ENCODE results near the gene IKBKE. TPM values are rescaled to one million over a fixed set of nuclear protein-coding genes. Genes with fewer than 3 reads are reported as not detected.

The IKBKE gene
- total and polyA plus RNA-seq, 2 donors from 2014 or later: 3.4 to 14.5 TPM

DNA sequence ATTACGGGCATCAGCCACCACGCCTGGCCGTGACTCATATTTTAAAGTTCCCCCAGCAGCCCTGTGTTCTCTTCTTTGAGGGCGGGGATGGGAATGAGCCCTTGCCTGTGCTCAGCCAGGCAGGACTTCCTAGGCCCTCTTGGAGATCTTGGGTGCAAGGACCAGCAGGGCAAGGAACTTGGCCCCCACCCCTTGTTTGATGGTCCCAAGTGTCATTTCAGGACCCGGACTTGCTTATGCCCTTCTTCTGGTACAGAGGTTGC is 46.4 kb downstream of the IKBKE start:
- Histone ChIP-seq H3K4me1 (ENCODE audit: control insufficient read depth in 2 of 3, insufficient read depth in 2 of 3, low read depth in 1 of 3, low read length in 3 of 3) (peaks cover 0 to 4% (median 0%) of the 10 kb centered on the region in 3 donors), H3K27ac (ENCODE audit: low read depth in 2 of 2, low read length in 2 of 2) (no peak overlapping the region), H3K36me3 (ENCODE audit: control insufficient read depth in 2 of 3, insufficient read depth in 3 of 3, low read length in 3 of 3) (no peaks in the 10 kb centered on the region), H3K9ac (ENCODE audit: low read length in 3 of 3) (no peak overlapping the region), H3K9me3 (ENCODE audit: control insufficient read depth in 2 of 3, insufficient read depth in 1 of 3, low read length in 3 of 3) (no peaks in the 10 kb centered on the region), H3K27me3 (ENCODE audit: control insufficient read depth, insufficient read depth, low read length) (no peaks in the 10 kb centered on the region), H3K4me3 (ENCODE audit: low read length in 3 of 3) (no peak overlapping the region)
- no peak for DNase-seq
- FAIRE-seq: no peak
- intact Hi-C loops (cut with DNase I): no loop called here
- TF ChIP-seq CTCF (IDR thresholded peaks at IDR 0.05; ENCODE audit: borderline replicate concordance, extremely low read depth, insufficient read depth): no peak

DNA sequence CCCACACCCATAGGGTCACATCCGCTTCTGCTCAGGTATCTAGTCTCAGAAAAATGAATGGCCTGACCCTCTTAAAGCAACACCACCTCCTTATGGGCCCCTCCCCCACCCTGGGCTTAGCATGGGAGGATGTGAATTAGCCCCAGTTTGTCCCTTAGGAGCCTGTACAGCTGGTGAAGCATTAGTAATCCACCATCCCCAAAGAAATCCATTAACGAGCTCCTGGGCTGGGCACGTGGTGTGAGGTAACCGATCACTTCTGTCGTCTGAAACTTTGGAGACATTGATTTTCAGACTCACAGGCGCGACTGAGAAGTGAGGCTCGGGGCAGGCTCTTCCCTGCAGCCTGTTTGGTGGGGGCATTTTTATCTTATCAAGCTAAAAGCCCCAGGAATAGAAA is 47.5 kb downstream of the IKBKE start:
- intact Hi-C loops (cut with DNase I): no loop called here
- no peak for DNase-seq

GRCh38 chr1:206518206-206518605 is 47.9 kb downstream of the IKBKE start:
- Histone ChIP-seq H3K36me3 (ENCODE audit: control insufficient read depth in 2 of 3, insufficient read depth in 3 of 3, low read length in 3 of 3) (no peaks in the 10 kb centered on the region), H3K4me1 (ENCODE audit: control insufficient read depth in 2 of 3, insufficient read depth in 2 of 3, low read depth in 1 of 3, low read length in 3 of 3) (no peaks in the 10 kb centered on the region), H3K4me3 (ENCODE audit: low read length in 3 of 3) (no peak overlapping the region), H3K9me3 (ENCODE audit: control insufficient read depth in 2 of 3, insufficient read depth in 1 of 3, low read length in 3 of 3) (no peaks in the 10 kb centered on the region), H3K9ac (ENCODE audit: low read length in 3 of 3) (no peak overlapping the region), H3K27ac (ENCODE audit: low read depth in 2 of 2, low read length in 2 of 2) (no peak overlapping the region), H3K27me3 (ENCODE audit: control insufficient read depth, insufficient read depth, low read length) (no peaks in the 10 kb centered on the region)
- no peak for TF ChIP-seq CTCF (IDR thresholded peaks at IDR 0.05; ENCODE audit: borderline replicate concordance, extremely low read depth, insufficient read depth)
- DNase-seq (no peak), FAIRE-seq (no peak)
- intact Hi-C loops (cut with DNase I): no loop called here

More for the DNA sequence above, 47.5 kb downstream of the IKBKE start:
- TF ChIP-seq CTCF (IDR thresholded peaks at IDR 0.05; ENCODE audit: borderline replicate concordance, extremely low read depth, insufficient read depth): no peak
- Histone ChIP-seq H3K36me3 (ENCODE audit: control insufficient read depth in 2 of 3, insufficient read depth in 3 of 3, low read length in 3 of 3) (no peaks in the 10 kb centered on the region), H3K27ac (ENCODE audit: low read depth in 2 of 2, low read length in 2 of 2) (no peak overlapping the region), H3K27me3 (ENCODE audit: control insufficient read depth, insufficient read depth, low read length) (no peaks in the 10 kb centered on the region), H3K4me3 (ENCODE audit: low read length in 3 of 3) (no peak overlapping the region), H3K9ac (ENCODE audit: low read length in 3 of 3) (no peak overlapping the region), H3K9me3 (ENCODE audit: control insufficient read depth in 2 of 3, insufficient read depth in 1 of 3, low read length in 3 of 3) (no peaks in the 10 kb centered on the region), H3K4me1 (ENCODE audit: control insufficient read depth in 2 of 3, insufficient read depth in 2 of 3, low read depth in 1 of 3, low read length in 3 of 3) (no peaks in the 10 kb centered on the region)
- no peak for FAIRE-seq

DNA sequence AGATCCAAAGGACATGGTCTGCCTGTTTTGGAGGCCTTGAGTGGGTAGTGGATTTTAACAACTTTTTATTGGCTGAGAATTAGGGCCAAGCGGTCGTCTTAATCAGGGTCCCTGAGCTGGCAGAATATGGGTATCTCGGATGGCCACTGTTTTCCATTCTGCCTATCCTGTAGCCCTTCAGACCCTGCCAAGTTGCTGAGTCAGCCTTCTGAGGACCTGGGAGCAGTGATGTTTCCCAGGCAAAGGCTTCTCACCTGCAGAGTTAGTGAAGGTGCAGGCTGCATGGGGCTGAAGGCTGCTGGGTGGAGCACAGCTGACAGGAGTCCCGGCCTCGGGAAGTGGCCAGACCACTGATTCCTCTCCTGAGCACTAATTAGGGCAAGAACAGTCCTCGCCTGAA is 48.5 kb downstream of the IKBKE start:
- H3K27ac ChIP-seq (ENCODE audit: low read depth in 2 of 2, low read length in 2 of 2): no peak overlapping the region
- intact Hi-C loops (cut with DNase I): no loop called here

More for the DNA sequence above, 48.5 kb downstream of the IKBKE start:
- Histone ChIP-seq H3K9me3 (ENCODE audit: control insufficient read depth in 2 of 3, insufficient read depth in 1 of 3, low read length in 3 of 3) (no peaks in the 10 kb centered on the region), H3K36me3 (ENCODE audit: control insufficient read depth in 2 of 3, insufficient read depth in 3 of 3, low read length in 3 of 3) (no peaks in the 10 kb centered on the region), H3K4me3 (ENCODE audit: low read length in 3 of 3) (no peak overlapping the region), H3K27me3 (ENCODE audit: control insufficient read depth, insufficient read depth, low read length) (no peaks in the 10 kb centered on the region), H3K4me1 (ENCODE audit: control insufficient read depth in 2 of 3, insufficient read depth in 2 of 3, low read depth in 1 of 3, low read length in 3 of 3) (no peaks in the 10 kb centered on the region), H3K9ac (ENCODE audit: low read length in 3 of 3) (no peak overlapping the region)
- no peak for DNase-seq
- no peak for FAIRE-seq
- no peak for TF ChIP-seq CTCF (IDR thresholded peaks at IDR 0.05; ENCODE audit: borderline replicate concordance, extremely low read depth, insufficient read depth)
